GM18520 (cell line): ENCODE data around the gene NPAS4.
"Not testable (repeated sequence)": the region's sequence is repeated elsewhere in the genome, so short reads cannot be mapped to it uniquely, and the experiment has no call there.

Experiments used
- ATAC-seq: cut with Tn5 transposase; IDR thresholded peaks from one replicate; pipeline ENCODE4 v1.9.1; 2021; ENCODE audit not compliant: unreplicated experiment

The NPAS4 gene

GRCh38 chr11:66417000-66417399, 3.8 kb upstream of the NPAS4 start:
- ATAC-seq: no peak

GRCh38 chr11:66418168-66418985, 2.5 kb upstream of the NPAS4 start:
- ATAC-seq: no peak

GRCh38 chr11:66418986-66419308, 1.9 kb upstream of the NPAS4 start:
- no peak for ATAC-seq

GRCh38 chr11:66419825-66420224, 1.0 kb upstream of the NPAS4 start:
- no peak for ATAC-seq

GRCh38 chr11:66421492-66422205, 814 bp downstream of the NPAS4 start:
- peak; percentile 75 for ATAC-seq

GRCh38 chr11:66426314-66426713, 5.5 kb downstream of the NPAS4 start:
- no peak for ATAC-seq

GRCh38 chr11:66428933-66429332, 8.1 kb downstream of the NPAS4 start:
- no peak for ATAC-seq

- no peak for ATAC-seq
Observed at GRCh38 chr11:66429983-66430602, 9.3 kb downstream of the NPAS4 start.

- not testable (repeated sequence) for ATAC-seq
Observed at GRCh38 chr11:66431287-66431686, 10.5 kb downstream of the NPAS4 start.

- ATAC-seq: not testable (repeated sequence)
Observed at GRCh38 chr11:66431871-66432329, 11.1 kb downstream of the NPAS4 start.

- no peak for ATAC-seq
Observed at GRCh38 chr11:66432597-66432996, 11.8 kb downstream of the NPAS4 start.

- no peak for ATAC-seq
Observed at GRCh38 chr11:66437979-66438503, 17.2 kb downstream of the NPAS4 start.

GRCh38 chr11:66438504-66439466, 17.9 kb downstream of the NPAS4 start, which contains the start of gene MRPL11:
TSS of gene MRPL11 (minus strand) at chr11:66438848. CDS start at chr11:66438754, 94 bp downstream.
- peak; percentile 96 for ATAC-seq

- ATAC-seq: not testable (repeated sequence)
Observed at GRCh38 chr11:66440101-66440939, 19.5 kb downstream of the NPAS4 start.

- ATAC-seq: not testable (repeated sequence)
Observed at GRCh38 chr11:66440940-66441282, 20.1 kb downstream of the NPAS4 start.

- no peak for ATAC-seq
Observed at GRCh38 chr11:66443602-66444001, 22.8 kb downstream of the NPAS4 start.

- ATAC-seq: no peak
Observed at GRCh38 chr11:66447012-66447411, 26.2 kb downstream of the NPAS4 start.

GRCh38 chr11:66448523-66448922, 27.7 kb downstream of the NPAS4 start:
- ATAC-seq: no peak

- ATAC-seq: no peak
Observed at GRCh38 chr11:66450560-66450959, 29.7 kb downstream of the NPAS4 start.

GRCh38 chr11:66451663-66452062, 30.8 kb downstream of the NPAS4 start:
- no peak for ATAC-seq
